Rectal smooth muscle tissue (tissue), 1 donor: ENCODE results near the gene LRSAM1.

Source experiments
- H3K27ac ChIP-seq: one replicate; pipeline ENCODE4 v1.7.0; 2013; ENCODE audit warnings: low read depth, low read length, inconsistent platforms
- H3K27me3 ChIP-seq: one replicate; pipeline ENCODE4 v1.7.0; 2013; ENCODE audit warnings: low read length; ENCODE audit not compliant: control insufficient read depth, insufficient read depth
- H3K36me3 ChIP-seq: one replicate; pipeline ENCODE4 v1.7.0; 2013; ENCODE audit warnings: low read length; ENCODE audit not compliant: control insufficient read depth, insufficient read depth
- H3K4me1 ChIP-seq: one replicate; pipeline ENCODE4 v1.7.0; 2013; ENCODE audit warnings: low read length; ENCODE audit not compliant: control insufficient read depth, insufficient read depth
- H3K4me3 ChIP-seq: one replicate; pipeline ENCODE4 v1.7.0; 2013; ENCODE audit warnings: low read length
- H3K9ac ChIP-seq: one replicate; pipeline ENCODE4 v1.7.0; 2013; ENCODE audit warnings: low read length

The LRSAM1 gene

DNA sequence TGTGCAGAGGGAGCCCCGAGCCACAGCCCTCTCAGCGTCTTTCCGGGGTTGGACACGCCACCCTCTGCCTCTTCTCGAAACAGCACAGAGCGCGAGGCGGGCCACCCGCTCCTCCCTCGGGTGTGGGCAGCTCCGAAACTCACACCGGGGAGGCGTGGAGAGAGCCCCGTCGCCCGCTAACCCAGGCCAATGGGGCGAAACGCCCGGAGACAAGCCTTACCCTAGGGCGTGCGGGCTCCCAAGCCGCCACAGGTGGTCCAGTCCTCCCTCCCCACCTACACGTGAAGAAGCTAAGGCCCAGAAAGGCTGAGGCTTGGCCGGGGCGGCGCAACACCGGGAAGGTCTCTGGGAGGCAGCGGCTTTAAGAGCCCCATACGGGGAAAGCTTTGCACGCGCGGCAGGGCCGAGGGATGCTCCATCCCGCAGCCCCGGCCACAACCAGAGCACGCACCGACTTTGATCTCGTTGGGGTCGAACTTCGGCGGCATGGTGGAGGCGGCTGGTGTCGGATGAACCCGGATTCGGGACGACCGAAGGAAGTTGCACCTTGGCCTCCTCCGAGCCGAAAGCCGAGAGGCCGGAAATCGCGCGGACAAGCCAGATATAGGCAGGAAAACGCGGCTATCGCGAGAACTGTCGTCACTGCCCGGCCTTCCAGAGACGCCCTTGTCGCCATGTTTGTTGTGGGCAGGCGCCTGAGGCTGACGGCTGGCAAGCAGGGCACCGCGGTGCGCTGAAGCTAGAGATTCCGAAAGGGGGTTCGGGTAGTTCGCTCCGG lies at the start of gene LRSAM1, which contains the start of gene RPL12:
LRSAM1 (plus strand) TSS at position 681 of the 778 bp plus-strand sequence. CDS start 3,018 bp downstream, outside the sequence.
RPL12 (minus strand) TSS at position 577 of the 778 bp plus-strand sequence; CDS start at position 488, 89 bp downstream.
- Histone ChIP-seq H3K4me1 (peaks cover 11% of the 10 kb centered on the region), H3K9ac (peak within 1 kb of the TSS; percentile 91), H3K4me3 (peak within 1 kb of the TSS; percentile 89), H3K36me3 (peaks cover 20% of the 10 kb centered on the region), H3K27me3 (no peaks in the 10 kb centered on the region), H3K27ac (peak within 1 kb of the TSS; percentile 97)

- Histone ChIP-seq H3K4me1 (peaks cover 8% of the 10 kb centered on the region), H3K9ac (no peak overlapping the region), H3K36me3 (peaks cover 17% of the 10 kb centered on the region), H3K27me3 (no peaks in the 10 kb centered on the region), H3K27ac (peak overlapping the region; percentile 43), H3K4me3 (no peak overlapping the region)
Observed at GRCh38 chr9:127402401-127403090, 48.8 kb upstream of the LRSAM1 start.

GRCh38 chr9:127403507-127404192 lies 47.7 kb upstream of the LRSAM1 start:
- H3K27ac ChIP-seq: no peak overlapping the region
- no peaks in the 10 kb centered on the region for H3K27me3 ChIP-seq
- H3K9ac ChIP-seq: no peak overlapping the region
- no peak overlapping the region for H3K4me3 ChIP-seq
- H3K4me1 ChIP-seq: peaks cover 2% of the 10 kb centered on the region
- peaks cover 17% of the 10 kb centered on the region for H3K36me3 ChIP-seq

DNA sequence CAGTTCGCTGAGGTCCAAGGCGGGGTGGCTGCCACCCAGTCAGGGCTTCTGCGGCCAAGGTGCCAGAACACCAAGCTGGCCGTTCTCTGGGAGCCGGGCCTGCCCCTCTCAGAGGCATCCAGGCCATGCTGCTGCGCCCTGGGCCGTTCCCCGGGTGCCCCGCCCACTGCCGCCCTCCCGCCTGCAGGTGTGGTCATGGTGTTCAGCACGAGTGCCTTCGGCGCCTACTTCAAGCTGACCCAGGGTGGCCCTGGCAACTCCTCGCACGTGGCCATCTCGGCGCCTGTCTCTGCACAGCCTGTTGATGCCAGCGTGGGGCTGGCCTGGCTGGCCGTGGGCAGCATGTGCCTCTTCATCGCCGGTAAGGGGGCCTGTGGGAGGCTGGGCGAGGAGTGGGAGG lies 46.7 kb upstream of the LRSAM1 start:
- Histone ChIP-seq H3K27ac (no peak overlapping the region), H3K9ac (no peak overlapping the region), H3K4me1 (peaks cover 2% of the 10 kb centered on the region), H3K4me3 (no peak overlapping the region), H3K36me3 (peaks cover 17% of the 10 kb centered on the region), H3K27me3 (no peaks in the 10 kb centered on the region)

DNA sequence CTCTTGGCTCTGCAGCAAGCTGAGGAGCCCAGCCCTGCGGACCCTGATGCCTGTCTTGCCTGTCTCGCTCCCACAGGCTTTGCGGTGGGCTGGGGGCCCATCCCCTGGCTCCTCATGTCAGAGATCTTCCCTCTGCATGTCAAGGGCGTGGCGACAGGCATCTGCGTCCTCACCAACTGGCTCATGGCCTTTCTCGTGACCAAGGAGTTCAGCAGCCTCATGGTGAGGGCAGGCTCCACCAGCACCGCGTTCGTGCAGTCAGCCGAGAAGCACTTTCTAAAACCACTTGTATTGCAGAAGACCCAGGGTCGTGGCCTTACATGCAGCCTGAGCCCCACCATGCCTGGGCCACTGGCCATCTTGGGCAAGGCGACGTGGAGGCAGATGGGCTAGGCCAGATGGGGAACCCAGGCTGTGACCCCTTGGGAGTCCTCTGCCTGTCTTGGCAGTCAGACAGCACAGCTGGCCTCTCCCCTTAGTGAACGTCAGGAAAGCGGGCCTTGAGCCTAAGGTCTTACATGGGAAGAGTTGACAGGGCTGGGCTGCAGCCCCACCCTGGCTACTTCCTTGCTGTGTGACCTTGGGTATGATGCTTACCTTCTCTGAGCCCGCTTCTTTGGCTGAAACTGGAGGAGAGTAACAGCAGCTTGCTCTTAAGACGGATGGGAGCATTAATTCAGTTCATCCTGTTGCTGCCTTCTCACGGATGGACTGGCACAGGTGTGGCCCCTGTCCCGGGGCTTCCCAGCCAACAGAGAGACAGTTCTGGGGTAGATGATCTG lies 45.8 kb upstream of the LRSAM1 start:
- Histone ChIP-seq H3K9ac (no peak overlapping the region), H3K4me3 (no peak overlapping the region), H3K36me3 (peaks cover 17% of the 10 kb centered on the region), H3K27ac (no peak overlapping the region), H3K4me1 (peaks cover 2% of the 10 kb centered on the region), H3K27me3 (no peaks in the 10 kb centered on the region)

GRCh38 chr9:127406799-127407491 lies 44.4 kb upstream of the LRSAM1 start:
- H3K9ac ChIP-seq: no peak overlapping the region
- no peak overlapping the region for H3K4me3 ChIP-seq
- H3K27ac ChIP-seq: peak overlapping the region; percentile 74
- H3K27me3 ChIP-seq: no peaks in the 10 kb centered on the region
- peaks cover 17% of the 10 kb centered on the region for H3K36me3 ChIP-seq
- peaks cover 2% of the 10 kb centered on the region for H3K4me1 ChIP-seq

DNA sequence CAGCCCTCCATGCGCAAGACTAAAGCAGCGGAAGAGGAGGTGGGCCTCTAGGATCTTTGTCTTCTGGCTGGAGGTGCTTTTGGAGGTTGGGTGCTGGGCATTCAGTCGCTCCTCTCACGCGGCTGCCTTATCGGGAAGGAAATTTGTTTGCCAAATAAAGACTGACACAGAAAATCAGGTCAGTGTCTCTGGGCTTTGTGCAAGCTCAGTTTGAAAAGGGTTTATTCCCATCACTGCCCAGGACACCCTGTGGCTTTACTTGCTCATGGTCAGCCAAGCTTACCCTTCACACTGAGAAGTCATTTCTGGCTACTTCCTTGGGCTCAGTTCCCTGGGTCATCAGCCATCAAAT lies 43.8 kb upstream of the LRSAM1 start:
- no peak overlapping the region for H3K9ac ChIP-seq
- peak overlapping the region; percentile 74 for H3K27ac ChIP-seq
- H3K36me3 ChIP-seq: peaks cover 17% of the 10 kb centered on the region
- no peaks in the 10 kb centered on the region for H3K27me3 ChIP-seq
- H3K4me3 ChIP-seq: no peak overlapping the region
- H3K4me1 ChIP-seq: peaks cover 2% of the 10 kb centered on the region

DNA sequence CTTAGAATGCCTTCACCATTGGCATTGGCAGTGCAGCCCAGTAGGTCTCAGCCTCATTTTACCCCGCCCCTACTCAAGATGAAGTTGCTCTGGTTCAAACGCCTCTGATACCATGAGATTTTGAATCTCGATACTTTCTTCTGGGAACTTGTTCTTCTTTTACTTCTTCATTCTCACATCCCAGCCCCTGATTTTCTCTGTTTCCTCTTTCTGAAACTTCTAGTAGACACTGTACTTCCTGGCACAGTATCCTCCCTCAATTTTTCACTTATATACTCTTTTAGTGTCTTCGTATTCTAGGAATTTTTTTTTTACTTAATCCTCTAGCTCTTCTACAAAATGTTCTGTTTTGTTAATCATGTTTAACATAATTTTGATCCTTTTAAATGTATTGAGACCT lies 40.2 kb upstream of the LRSAM1 start:
- Histone ChIP-seq H3K27ac (no peak overlapping the region), H3K36me3 (peaks cover 2% of the 10 kb centered on the region), H3K9ac (no peak overlapping the region), H3K4me1 (peaks cover 13% of the 10 kb centered on the region), H3K27me3 (no peaks in the 10 kb centered on the region), H3K4me3 (no peak overlapping the region)

DNA sequence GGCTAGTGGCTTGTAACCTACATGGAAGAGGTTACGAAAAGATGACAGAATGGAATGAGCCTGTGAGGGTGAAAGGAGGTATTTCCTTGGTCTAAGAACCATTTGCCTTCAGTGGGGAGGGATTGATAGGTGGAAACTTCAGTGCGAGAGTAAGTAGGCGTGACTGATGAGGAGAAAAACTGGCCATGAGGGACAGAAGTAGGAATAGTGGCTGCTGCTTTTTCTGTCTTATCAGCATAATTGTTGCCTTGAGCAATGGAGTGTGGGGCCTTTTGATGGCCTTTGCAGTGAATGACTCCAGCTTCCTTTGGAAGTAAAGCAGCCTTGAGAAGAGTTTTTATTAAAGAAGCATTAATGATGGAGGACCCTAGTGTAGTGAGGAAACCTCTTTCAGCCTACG lies 36.2 kb upstream of the LRSAM1 start:
- H3K4me1 ChIP-seq: peaks cover 27% of the 10 kb centered on the region
- no peak overlapping the region for H3K4me3 ChIP-seq
- no peak overlapping the region for H3K9ac ChIP-seq
- H3K36me3 ChIP-seq: peaks cover 3% of the 10 kb centered on the region
- no peaks in the 10 kb centered on the region for H3K27me3 ChIP-seq
- H3K27ac ChIP-seq: peak overlapping the region; percentile 90

DNA sequence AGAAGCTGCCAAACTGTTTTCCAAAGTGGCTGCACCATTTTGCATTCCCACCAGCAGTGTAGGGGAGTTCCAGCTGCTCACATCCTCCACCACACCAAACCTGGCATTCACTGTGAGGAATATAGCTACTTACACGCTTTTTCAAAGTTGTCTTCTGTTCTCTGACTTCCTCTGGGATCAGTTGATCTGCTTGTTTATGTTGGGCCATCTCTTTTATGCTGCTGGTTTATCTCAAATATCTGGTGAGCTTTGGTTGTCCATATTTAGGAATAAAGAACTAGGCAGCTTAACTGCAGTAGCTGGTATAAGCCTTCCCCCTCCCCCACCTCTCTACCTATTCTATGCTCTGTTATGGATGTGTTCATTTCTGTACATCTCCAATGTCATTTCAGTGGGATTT lies 35.7 kb upstream of the LRSAM1 start:
- Histone ChIP-seq H3K27ac (peak overlapping the region; percentile 90), H3K27me3 (no peaks in the 10 kb centered on the region), H3K4me3 (no peak overlapping the region), H3K36me3 (peaks cover 3% of the 10 kb centered on the region), H3K9ac (no peak overlapping the region), H3K4me1 (peaks cover 27% of the 10 kb centered on the region)

DNA sequence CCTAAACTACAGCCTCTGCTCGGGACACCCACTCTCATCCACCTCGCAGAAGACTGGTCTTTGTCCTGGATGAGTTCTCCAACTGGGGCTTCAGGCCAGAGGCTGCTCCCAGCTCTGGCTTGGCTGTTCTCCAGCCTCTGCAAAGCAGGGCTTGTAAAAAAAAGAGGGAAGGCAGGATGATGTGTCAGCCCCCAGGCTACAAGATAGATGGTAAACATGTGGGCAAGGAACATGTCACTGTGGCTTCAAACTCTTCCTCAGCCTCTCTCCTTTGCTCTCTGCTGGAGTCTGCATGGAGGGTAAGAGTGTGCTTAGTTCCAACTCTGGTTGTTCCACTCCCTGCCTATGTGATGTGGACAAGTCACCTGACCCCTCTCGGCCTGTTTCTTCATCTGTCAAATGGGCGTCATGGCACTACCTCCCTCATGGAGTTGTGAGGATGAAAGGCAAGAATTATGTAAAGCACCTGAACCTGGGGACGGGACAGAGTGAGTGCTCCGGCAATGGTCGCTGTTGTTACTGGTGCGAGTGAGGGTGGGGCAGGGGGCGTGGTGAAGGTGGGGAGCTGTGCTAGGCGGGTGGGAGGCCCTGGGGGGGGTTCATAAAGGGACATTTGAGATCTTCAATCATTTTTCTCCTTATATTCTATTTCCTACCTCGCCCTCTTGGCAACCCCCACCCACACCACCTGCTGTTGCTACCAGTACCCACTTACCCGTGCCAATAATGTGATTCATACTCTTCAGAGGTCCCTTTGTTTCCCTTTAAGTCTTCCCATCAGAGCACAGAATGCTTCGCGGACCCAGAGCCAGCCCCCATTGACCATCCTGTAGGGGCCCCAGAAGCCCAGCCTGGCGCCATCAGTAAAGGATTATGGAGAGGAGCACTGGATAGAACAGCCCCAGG lies 33.9 kb upstream of the LRSAM1 start:
- peaks cover 30% of the 10 kb centered on the region for H3K4me1 ChIP-seq
- H3K27me3 ChIP-seq: no peaks in the 10 kb centered on the region
- H3K9ac ChIP-seq: no peak overlapping the region
- H3K27ac ChIP-seq: peak overlapping the region; percentile 90
- H3K36me3 ChIP-seq: peaks cover 3% of the 10 kb centered on the region
- H3K4me3 ChIP-seq: no peak overlapping the region
